AG09309 (cell line): ENCODE results near the gene SBF1.
"Not testable (repeated sequence)": the region's sequence is repeated elsewhere in the genome, so short reads cannot be mapped to it uniquely, and the experiment has no call there.

Experiments used
- DNase-seq: peaks from one replicate; pipeline ENCODE4 v3.0.0-alpha.2; 2010; ENCODE audit warnings: low read depth
- H3K4me3 ChIP-seq: 2 replicates; pipeline ENCODE4 v1.5.1; 2011; ENCODE audit warnings: mild to moderate bottlenecking, low read depth, low read length, moderate library complexity; ENCODE audit not compliant: control insufficient read depth
- TF ChIP-seq, protein P1 (sequence below): IDR thresholded peaks from 2 replicates; pipeline ENCODE4 v1.5.1; 2011; ENCODE audit warnings: mild to moderate bottlenecking, low read depth, low read length, inconsistent platforms; ENCODE audit not compliant: insufficient read depth, control insufficient read depth; ENCODE audit errors: missing control alignments

Gene SBF1

DNA sequence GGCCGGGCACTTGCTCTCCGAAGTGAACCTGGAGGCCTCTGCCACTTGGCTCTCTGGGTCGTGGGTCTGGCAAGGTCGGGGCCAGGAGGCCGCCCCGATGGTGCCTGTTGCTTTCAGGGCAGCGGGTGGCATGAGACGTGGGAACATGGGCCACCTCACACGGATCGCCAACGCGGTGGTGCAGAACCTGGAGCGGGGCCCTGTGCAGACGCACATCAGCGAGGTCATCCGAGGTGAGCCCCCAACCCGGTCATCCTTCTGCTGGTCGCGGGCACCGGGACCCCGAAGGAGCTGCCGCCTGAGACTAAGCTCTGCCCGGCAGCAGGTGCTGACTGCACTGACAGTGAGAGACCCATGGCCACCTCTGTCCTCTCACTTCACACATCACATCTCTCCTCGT lies 40.0 kb downstream of the SBF1 start:
- TF ChIP-seq, protein P1, sequence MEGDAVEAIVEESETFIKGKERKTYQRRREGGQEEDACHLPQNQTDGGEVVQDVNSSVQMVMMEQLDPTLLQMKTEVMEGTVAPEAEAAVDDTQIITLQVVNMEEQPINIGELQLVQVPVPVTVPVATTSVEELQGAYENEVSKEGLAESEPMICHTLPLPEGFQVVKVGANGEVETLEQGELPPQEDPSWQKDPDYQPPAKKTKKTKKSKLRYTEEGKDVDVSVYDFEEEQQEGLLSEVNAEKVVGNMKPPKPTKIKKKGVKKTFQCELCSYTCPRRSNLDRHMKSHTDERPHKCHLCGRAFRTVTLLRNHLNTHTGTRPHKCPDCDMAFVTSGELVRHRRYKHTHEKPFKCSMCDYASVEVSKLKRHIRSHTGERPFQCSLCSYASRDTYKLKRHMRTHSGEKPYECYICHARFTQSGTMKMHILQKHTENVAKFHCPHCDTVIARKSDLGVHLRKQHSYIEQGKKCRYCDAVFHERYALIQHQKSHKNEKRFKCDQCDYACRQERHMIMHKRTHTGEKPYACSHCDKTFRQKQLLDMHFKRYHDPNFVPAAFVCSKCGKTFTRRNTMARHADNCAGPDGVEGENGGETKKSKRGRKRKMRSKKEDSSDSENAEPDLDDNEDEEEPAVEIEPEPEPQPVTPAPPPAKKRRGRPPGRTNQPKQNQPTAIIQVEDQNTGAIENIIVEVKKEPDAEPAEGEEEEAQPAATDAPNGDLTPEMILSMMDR = no peak
- DNase-seq = no peak
- H3K4me3 ChIP-seq = no peak overlapping the region

DNA sequence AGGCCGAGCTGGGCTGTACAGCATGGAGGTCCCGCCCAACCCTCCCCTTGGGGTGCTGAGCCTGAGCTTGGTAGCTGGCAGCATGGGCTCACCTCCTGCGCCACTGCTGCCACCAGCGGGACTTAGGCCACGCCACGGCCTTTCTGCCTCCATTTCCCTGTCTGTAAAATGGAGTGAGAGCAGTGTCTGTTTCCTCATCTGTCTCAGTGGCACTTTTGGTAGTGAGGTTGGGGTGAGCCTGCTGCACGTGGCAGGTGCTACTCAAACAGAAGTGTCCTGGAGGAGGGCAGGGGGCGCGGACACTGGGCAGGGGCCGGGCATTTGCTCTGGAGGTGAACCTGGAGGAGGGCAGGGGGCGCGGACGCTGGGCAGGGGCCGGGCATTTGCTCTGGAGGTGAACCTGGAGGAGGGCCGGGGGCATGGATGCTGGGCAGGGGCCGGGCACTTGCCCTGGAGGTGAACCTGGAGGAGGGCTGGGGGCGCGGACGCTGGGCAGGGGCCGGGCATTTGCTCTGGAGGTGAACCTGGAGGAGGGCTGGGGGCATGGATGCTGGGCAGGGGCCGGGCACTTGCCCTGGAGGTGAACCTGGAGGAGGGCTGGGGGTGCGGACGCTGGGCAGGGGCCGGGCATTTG lies 41.8 kb downstream of the SBF1 start:
- DNase-seq = not testable (repeated sequence)

DNA sequence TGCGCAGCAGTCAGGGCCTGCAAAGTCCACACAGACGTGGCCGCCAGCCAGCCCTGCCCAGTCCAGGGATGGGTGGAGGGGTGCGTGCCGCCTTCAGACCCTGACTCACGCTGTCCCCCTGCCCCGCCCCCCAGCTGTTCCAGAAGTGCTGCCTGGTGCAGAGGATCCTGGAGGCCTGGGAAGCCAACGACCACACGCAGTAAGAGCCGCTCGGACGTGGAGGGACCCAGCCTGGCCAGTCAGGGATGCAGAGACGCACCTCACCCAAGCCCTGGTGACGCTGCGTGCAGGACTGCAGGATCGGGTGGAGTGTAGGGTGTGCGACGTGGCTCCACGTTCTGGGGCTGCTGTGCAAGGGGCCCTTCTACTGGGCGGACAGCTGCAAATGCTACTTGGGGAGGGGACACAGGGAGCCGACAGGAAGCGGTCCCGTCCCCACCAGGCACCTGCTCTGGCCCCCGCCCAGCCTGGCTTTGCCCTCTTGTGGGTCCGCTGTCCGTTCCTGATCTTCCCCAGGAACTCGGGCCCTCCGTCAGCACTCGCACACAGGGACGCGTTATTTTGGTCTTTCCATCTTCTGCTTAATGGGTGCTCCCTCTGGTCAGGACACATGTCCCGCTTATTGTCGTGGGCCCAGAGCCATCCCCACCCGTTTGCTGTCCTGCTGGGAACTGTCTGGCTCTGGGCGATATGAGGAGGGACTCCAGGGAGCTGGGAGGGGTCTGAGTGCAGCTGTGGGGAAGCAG lies 42.5 kb downstream of the SBF1 start:
- TF ChIP-seq, protein P1 = no peak
- no peak for DNase-seq
- H3K4me3 ChIP-seq = no peak overlapping the region

More for the DNA sequence above, 41.8 kb downstream of the SBF1 start:
- not testable (repeated sequence) for H3K4me3 ChIP-seq

DNA sequence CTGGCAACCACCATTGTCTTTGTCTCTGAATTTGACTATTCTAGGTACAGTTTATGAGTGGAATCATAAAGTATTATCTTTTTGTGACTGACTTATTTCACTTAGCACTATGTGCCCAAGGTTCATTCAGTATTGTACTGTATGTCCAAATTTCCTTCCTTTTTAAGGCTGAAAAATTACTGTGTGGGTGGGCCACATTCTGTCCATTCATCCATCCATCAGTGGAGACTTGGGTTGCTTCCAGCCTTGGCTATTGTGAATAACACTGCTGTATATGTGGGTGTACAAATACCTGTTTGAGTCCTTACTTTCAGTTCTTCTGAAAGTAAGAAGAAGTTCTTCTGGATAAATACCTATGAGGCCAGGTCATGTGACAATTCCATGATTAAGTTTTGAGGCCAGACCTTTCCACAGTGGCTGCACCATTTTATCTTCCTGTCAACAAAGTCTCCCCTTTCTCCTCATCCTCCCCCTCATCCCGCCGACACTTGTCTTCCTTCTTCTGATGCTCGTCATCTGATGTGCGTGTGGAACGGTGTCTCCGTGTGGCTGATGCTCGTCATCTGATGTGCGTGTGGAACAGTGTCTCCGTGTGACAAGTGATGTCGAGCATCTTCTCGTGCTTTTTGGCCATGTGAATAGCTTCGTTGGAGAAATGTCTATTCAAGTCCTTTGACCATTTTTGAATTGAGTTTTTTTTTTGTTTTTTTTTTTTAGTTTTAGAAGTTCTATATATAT lies 49.5 kb downstream of the SBF1 start:
- no peak overlapping the region for H3K4me3 ChIP-seq
- TF ChIP-seq, protein P1 = no peak
- DNase-seq = no peak

DNA sequence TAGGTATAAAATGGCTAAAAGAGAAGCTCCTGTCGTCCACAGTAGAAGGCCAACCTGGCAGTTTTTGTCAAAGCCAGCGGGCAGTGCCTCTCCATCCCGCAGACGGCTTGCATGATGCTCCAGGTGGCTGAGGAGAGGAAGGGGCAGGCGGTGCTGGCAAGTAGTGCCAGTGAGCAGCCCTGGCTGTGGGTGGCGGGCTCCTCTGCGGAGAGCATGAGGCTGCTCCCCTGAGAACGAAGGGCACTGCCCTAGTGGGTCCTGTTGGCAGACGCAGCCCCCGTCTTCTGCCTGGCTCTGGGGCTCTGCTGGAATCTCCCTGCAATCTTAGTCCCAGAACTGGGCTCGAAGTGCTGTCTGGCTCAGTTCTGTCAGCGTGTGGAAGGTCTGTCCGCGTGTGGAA lies 50.9 kb downstream of the SBF1 start:
- TF ChIP-seq, protein P1 = no peak
- H3K4me3 ChIP-seq = no peak overlapping the region
- no peak for DNase-seq

DNA sequence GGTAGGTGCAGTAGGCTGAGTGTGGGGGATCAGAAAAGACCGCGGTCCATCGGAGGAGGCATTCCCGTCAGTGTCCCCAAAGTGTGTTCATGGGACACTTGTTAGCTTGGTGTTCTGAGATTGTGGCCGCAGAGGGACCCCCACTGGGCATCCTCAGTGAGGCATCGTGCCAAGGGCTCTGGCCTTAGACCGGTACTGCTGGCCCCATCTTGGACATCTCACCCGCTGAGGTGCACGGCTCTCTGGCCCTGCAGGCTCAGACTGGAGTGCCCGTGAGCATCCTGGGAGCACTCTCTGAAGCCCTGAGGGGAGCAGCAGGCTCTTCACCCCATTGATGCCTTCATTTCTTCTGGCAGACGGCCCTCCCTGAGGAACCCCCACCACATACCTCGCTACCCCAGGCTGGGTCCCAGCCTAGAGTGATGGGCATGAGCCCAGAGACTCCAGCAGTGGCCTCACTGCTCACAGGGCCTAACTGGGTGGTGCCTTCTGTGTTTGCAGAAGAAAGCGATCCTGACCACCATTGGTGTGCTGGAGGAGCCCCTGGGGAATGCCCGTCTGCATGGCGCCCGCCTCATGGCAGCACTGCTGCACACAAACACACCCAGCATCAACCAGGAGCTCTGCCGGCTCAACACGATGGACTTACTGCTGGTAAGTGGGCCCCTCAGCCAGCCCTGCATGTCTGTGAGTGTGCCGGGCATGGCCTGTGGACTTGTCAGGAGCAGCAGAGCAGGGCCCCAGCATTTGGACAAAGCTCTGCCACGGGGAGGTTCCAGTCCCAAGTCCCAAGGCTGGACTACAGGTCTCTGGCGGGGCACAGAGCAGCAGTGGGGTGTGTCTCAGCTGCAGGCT lies 51.6 kb downstream of the SBF1 start:
- no peak overlapping the region for H3K4me3 ChIP-seq
- TF ChIP-seq, protein P1 = no peak
- DNase-seq = no peak
